Measurements from ENCODE around the gene KSR2.
"Not testable (repeated sequence)": the region's sequence is repeated elsewhere in the genome, so short reads cannot be mapped to it uniquely, and the experiment has no call there.

The KSR2 gene

GRCh38 chr12:117968826-117969659, at the start of gene KSR2:
KSR2 (minus strand) TSS chr12:117968990; CDS start chr12:117968255, 735 bp downstream.
- Mint-ChIP-seq H3K27me3 (peaks cover 61% of the 10 kb centered on the region), H3K36me3 (no peaks in the 10 kb centered on the region), H3K27ac (peak within 1 kb of the TSS; percentile 42), H3K4me1 (peaks cover 15% of the 10 kb centered on the region), H3K4me3 (peak within 1 kb of the TSS; percentile 74), H3K9me3 (peaks cover 5% of the 10 kb centered on the region)
- peak; percentile 72 for ATAC-seq

DNA sequence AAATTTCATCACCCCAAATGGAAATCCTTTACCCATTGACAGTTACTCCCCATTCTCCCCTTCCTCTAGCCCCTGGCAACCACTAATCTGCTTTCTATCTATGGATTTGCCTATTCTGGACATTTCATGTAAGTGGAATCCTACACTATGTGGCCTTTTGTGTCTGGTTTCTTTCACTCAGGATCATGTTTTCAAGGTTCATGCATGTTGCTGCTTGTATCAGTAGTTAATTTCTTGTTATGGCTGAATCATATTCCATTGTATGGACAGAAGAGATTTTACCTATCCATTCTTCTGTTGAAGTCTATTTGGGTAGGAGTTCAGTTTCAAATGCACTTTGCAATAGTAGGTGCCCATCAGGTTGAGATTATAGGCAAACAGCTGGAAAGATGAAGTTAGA, 49.1 kb upstream of the KSR2 start:
- peaks cover 22% of the 10 kb centered on the region for H3K4me1 Mint-ChIP-seq
- peaks cover 37% of the 10 kb centered on the region for H3K36me3 Mint-ChIP-seq
- H3K27ac Mint-ChIP-seq, result no peak overlapping the region
- H3K4me3 Mint-ChIP-seq, result peak overlapping the region; percentile 57
- no peaks in the 10 kb centered on the region for H3K27me3 Mint-ChIP-seq
- H3K9me3 Mint-ChIP-seq, result peaks cover 3% of the 10 kb centered on the region
- no peak for ATAC-seq

DNA sequence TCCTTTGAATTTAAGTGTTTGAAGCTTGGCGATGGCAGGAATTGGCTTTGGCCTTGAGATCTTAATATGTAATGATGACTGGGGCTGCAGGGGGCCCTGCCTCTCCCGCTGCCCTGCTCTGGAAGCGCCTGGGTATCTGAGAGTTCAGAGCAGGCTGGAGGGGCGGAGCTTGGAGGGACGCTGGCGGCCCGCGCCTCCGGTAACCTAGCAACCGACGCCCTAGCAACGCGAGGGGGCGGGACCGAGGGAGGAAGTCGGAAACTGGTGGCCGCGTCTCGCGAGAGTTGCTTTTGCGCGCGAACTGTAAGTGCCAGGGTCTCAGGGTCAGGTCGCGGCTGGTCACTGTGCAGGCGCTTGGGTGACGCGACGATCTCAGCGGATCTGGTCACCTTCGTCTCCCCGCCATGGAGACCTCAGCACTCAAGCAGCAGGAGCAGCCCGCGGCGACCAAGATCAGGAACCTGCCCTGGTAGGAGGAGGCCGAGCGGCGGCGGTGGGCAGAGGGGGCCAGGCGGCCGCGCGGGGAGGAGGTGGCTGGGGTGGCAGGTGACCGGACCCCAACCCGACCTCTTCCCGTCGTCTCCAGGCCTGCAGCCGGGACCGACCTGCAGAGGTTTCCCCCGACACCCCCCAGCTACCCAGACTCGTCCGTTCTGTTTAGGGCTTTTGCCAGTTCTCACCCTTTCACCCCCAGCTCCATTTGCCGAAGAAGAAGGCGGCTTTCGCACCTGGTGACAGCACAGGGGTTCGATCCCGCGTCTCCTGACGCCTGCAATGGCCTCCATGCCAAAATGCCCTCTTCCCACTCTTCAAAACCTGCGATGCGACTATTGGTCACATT, 47.9 kb upstream of the KSR2 start, which contains the start of gene RFC5:
TSS of gene RFC5 (plus strand) at position 280 of the 841 bp plus-strand sequence. CDS start at position 405, 125 bp downstream.
- ATAC-seq, result peak; percentile 98
- peaks cover 3% of the 10 kb centered on the region for H3K9me3 Mint-ChIP-seq
- peaks cover 22% of the 10 kb centered on the region for H3K4me1 Mint-ChIP-seq
- peaks cover 28% of the 10 kb centered on the region for H3K36me3 Mint-ChIP-seq
- no peaks in the 10 kb centered on the region for H3K27me3 Mint-ChIP-seq
- peak within 1 kb of the TSS; percentile 89 for H3K27ac Mint-ChIP-seq
- H3K4me3 Mint-ChIP-seq, result peak within 1 kb of the TSS; percentile 92

- Mint-ChIP-seq H3K27ac (peak overlapping the region; percentile 89), H3K4me1 (peaks cover 22% of the 10 kb centered on the region), H3K36me3 (peaks cover 21% of the 10 kb centered on the region), H3K9me3 (peaks cover 3% of the 10 kb centered on the region), H3K27me3 (no peaks in the 10 kb centered on the region), H3K4me3 (peak overlapping the region; percentile 92)
- ATAC-seq, result no peak
These were observed 47.2 kb upstream of the KSR2 start for GRCh38 chr12:118015944-118016343.

- no peaks in the 10 kb centered on the region for H3K27me3 Mint-ChIP-seq
- H3K27ac Mint-ChIP-seq, result no peak overlapping the region
- no peak overlapping the region for H3K4me3 Mint-ChIP-seq
- peaks cover 22% of the 10 kb centered on the region for H3K4me1 Mint-ChIP-seq
- ATAC-seq, result no peak
- H3K9me3 Mint-ChIP-seq, result peaks cover 3% of the 10 kb centered on the region
- peaks cover 14% of the 10 kb centered on the region for H3K36me3 Mint-ChIP-seq
These were observed 46.5 kb upstream of the KSR2 start for GRCh38 chr12:118015306-118015705.

DNA sequence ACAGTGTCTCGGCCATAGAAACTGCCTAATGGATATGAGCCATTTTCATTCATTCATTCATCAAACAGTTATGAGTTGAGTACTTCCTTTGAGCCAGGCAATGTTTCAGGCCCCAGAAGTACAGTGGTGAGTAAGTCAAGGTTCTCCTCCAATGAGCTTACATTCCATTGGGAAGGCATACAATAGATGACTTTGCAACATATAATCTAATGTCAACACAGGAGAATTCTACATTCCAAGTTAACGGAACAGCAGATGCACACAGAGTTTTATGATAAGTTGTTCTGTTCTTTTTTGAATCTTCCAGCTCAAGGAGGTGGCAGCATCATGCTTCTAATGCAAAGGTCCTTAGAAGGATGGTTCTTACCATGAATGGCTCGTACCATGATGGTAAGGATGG, 44.5 kb upstream of the KSR2 start:
- peaks cover 22% of the 10 kb centered on the region for H3K4me1 Mint-ChIP-seq
- H3K9me3 Mint-ChIP-seq, result peaks cover 3% of the 10 kb centered on the region
- H3K27ac Mint-ChIP-seq, result no peak overlapping the region
- H3K4me3 Mint-ChIP-seq, result no peak overlapping the region
- no peak for ATAC-seq
- no peaks in the 10 kb centered on the region for H3K27me3 Mint-ChIP-seq
- no peaks in the 10 kb centered on the region for H3K36me3 Mint-ChIP-seq

DNA sequence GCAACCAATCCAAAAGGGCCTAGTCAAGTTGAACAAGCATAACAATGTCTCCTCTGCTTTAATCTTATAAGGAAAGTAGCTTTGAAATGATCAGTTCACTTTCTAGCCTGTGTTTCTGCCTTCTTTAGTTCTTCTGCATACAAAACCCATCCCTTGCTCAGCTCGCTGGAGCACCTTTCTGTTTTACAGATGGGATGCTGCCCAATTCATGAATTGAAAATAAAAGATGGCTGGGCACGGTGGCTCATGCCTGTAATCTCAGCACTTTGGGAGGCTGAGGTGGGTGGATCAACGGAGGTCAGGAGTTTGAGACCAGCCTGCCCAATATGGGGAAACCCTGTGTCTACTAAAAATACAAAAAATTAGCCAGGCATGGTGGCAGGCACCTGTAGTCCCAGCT, 43.2 kb upstream of the KSR2 start:
- Mint-ChIP-seq H3K4me1 (peaks cover 10% of the 10 kb centered on the region), H3K27me3 (no peaks in the 10 kb centered on the region), H3K4me3 (no peak overlapping the region), H3K27ac (no peak overlapping the region), H3K36me3 (no peaks in the 10 kb centered on the region), H3K9me3 (peaks cover 3% of the 10 kb centered on the region)
- ATAC-seq, result no peak

GRCh38 chr12:118011377-118011776, 42.6 kb upstream of the KSR2 start:
- no peak overlapping the region for H3K4me3 Mint-ChIP-seq

GRCh38 chr12:118010903-118011302, 42.1 kb upstream of the KSR2 start:
- Mint-ChIP-seq H3K4me3 (no peak overlapping the region), H3K4me1 (no peaks in the 10 kb centered on the region), H3K27me3 (peaks cover 5% of the 10 kb centered on the region), H3K9me3 (peaks cover 3% of the 10 kb centered on the region), H3K36me3 (no peaks in the 10 kb centered on the region), H3K27ac (no peak overlapping the region)
- no peak for ATAC-seq

More at GRCh38 chr12:118011377-118011776, 42.6 kb upstream of the KSR2 start:
- Mint-ChIP-seq H3K36me3 (no peaks in the 10 kb centered on the region), H3K4me1 (peaks cover 4% of the 10 kb centered on the region), H3K27ac (no peak overlapping the region), H3K27me3 (peaks cover under 1% of the 10 kb centered on the region), H3K9me3 (peaks cover 3% of the 10 kb centered on the region)
- no peak for ATAC-seq

DNA sequence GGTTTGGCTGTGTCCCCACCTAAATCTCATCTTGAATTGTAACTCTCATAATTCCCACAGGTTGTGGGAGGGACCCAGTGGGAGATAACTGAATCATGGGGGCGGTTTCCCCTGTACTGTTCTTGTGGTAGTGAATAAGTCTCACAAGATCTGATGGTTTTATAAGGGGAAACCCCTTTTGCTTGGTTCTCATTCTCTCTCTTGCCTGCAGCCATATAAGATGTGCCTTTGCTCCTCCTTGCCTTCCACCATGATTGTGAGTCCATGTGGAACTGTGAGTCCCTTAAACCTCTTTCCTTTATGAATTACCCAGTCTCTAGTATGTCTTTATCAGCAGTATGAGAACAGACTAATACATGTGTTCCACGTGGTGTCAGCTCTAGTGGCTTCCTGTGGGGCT, 31.0 kb upstream of the KSR2 start:
- not testable (repeated sequence) for H3K27me3 Mint-ChIP-seq, H3K9me3 Mint-ChIP-seq, H3K4me3 Mint-ChIP-seq, H3K4me1 Mint-ChIP-seq, H3K36me3 Mint-ChIP-seq, H3K27ac Mint-ChIP-seq, ATAC-seq

- Mint-ChIP-seq H3K36me3 (no peaks in the 10 kb centered on the region), H3K27me3 (no peaks in the 10 kb centered on the region), H3K9me3 (peaks cover 12% of the 10 kb centered on the region), H3K27ac (no peak overlapping the region), H3K4me1 (no peaks in the 10 kb centered on the region), H3K4me3 (no peak overlapping the region)
- ATAC-seq, result no peak
These were observed 29.9 kb upstream of the KSR2 start for GRCh38 chr12:117998719-117999118.

GRCh38 chr12:117994551-117995438, 26.0 kb upstream of the KSR2 start:
- no peak for ATAC-seq
- peaks cover 9% of the 10 kb centered on the region for H3K9me3 Mint-ChIP-seq
- no peaks in the 10 kb centered on the region for H3K4me1 Mint-ChIP-seq
- H3K36me3 Mint-ChIP-seq, result no peaks in the 10 kb centered on the region
- H3K27me3 Mint-ChIP-seq, result peaks cover 11% of the 10 kb centered on the region
- no peak overlapping the region for H3K4me3 Mint-ChIP-seq
- H3K27ac Mint-ChIP-seq, result no peak overlapping the region

- ATAC-seq, result no peak
- H3K4me1 Mint-ChIP-seq, result no peaks in the 10 kb centered on the region
- H3K36me3 Mint-ChIP-seq, result no peaks in the 10 kb centered on the region
- no peak overlapping the region for H3K4me3 Mint-ChIP-seq
- peaks cover 3% of the 10 kb centered on the region for H3K9me3 Mint-ChIP-seq
- peaks cover 18% of the 10 kb centered on the region for H3K27me3 Mint-ChIP-seq
- no peak overlapping the region for H3K27ac Mint-ChIP-seq
These were observed 18.1 kb upstream of the KSR2 start for GRCh38 chr12:117986705-117987469.

- Mint-ChIP-seq H3K27me3 (peaks cover 11% of the 10 kb centered on the region), H3K36me3 (no peaks in the 10 kb centered on the region), H3K9me3 (peaks cover 3% of the 10 kb centered on the region), H3K4me1 (no peaks in the 10 kb centered on the region), H3K27ac (no peak overlapping the region), H3K4me3 (no peak overlapping the region)
- ATAC-seq, result no peak
These were observed 16.4 kb upstream of the KSR2 start for GRCh38 chr12:117985182-117985581.

Measured in stimulated activated memory B cell treated with anti-CD40 and anti-IgM and Interleukin-4, amounts not matched to agents 10 μg/mL and 1 μg/mL and 100 μg/mL, for 72 hours (primary cell).